GM19035 (cell line): ENCODE results near the gene TMEM108.
A peak's percentile ranks its signal among the peaks of the same experiment; 100 is the strongest.

Experiments
- ATAC-seq: cut with Tn5 transposase; IDR thresholded peaks from one replicate; pipeline ENCODE4 v1.9.1; 2021; ENCODE audit not compliant: unreplicated experiment

The TMEM108 gene

DNA sequence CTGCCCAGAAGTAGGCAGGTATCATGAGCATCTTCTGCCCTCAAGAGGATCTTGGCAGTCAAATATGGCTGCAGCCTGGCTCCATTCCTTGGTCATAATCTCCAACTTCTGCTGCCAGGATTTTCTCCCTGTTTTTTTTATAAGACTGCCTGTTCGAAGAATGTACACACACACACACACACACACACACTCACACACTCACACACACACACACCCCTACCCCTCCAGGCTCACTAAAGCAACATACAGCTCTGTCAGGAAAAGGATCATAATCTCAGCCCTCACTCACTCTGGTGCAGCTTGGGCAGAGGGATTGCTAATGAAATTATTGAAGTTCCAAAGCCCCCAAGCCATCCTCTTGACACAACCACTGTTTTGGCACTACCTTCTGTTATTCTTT, 232.4 kb downstream of the TMEM108 start:
- no peak for ATAC-seq

DNA sequence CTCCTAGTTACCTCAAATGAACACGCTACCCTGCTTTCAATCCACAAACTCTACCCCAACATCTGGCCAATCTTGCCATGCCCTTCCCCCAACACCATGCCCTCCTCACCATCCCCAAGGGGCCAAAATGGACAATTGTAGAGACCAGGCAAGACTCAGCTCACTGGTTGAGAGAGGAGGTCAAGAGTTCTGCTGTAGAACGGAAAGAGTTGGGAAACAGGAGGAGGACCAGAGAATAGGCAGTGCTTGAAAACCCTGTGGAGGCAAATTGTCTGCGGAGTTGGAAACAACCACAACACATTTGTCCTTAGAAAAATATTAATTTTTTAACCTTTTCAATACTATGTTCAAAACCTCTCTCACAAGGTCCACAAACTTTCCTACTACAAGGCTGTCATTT, 232.9 kb downstream of the TMEM108 start:
- no peak for ATAC-seq

DNA sequence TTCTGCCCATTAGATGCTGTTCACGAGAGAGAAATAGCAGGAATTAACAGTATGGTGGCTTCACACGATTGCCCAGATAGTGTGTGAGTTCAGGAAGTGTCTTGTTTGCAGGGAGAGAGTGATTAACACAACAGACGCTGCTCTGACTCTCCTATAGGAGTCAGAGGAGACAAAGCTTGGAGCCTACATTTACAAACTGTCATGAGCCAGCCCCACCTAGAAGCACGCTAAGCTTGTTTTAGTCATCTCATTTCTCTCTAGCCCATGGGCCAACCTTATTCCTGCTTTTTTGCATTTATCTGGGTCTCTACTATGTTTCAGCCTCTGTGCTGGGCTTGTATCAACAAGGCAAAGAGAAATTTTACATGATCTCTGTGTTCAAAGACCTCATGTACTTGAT, 233.3 kb downstream of the TMEM108 start:
- ATAC-seq, result no peak

DNA sequence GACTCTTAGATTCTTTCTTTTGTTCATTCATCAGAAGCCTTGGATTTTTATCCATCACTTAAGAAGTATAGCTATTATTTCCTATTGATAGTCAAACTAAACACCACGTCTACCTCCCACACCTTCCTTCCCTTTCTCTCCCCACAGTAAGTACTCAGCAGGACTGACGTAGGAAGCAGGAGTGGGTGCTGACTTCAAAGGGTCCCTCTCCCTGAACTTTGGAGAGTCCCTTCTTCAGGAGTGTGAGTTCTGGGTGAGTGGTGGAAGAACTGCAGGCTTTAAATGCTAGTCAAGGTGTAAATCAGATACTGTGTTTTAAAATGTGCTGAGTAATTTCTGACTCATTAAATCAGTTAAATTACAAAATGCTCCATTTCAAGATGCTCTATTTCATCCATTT, 235.2 kb downstream of the TMEM108 start:
- ATAC-seq, result no peak

DNA sequence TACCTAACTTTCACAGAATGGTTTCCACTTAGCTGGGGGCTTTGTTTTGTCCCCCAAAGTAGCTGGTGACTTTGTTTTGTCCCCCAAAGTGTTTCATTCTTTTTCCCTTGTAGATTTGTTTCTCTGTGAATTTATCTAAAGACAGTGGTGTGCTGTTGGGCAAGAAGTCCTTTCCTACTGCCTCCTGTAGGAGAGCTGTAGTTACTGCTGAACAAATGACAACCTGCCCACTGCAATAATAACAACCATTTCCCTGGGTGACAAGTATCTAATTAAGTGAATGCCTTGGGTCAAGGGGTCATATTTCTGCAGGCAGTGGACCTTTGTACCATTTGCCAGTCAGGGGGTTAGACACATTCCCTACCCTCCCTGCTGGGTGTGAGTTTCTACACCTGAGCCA, 236.3 kb downstream of the TMEM108 start:
- ATAC-seq, result no peak

DNA sequence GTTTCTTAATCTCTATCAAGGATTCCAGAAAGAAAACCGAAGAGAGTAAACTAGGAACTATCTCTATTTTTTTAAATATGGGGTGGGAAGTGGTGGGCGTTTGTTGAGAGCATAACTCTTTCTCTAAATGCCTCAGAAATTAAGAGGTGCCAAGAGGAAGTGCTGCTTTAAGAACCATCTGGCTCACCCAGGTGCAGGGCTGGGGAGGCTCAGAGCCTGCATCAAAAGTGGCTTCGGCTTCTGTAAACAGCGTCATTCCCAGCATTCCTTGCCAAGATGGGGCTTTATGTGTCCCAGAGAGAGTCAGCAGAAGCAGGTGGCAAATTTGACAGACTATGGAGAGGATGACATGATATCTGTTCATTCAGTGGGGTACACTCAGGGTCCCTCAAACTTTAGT, 238.4 kb downstream of the TMEM108 start:
- no peak for ATAC-seq

DNA sequence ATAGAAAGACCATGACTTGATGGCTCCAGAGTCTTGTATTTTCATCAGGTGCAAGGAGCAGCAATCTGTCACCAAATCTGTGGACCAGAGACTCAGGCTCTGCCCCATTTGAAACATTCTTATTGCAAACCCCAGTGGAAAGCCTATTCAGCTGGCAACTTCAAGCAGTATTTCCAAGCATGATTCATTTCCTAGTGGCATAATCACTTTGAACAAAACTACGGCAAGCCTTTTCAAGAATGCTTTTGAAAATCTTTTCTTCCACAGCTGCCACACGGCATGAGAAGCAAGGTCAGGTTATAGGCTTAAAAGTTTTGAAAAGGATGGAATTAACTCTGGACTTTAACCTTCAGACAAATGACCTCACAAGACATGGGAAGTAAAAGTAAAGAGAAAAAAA, 239.6 kb downstream of the TMEM108 start:
- ATAC-seq, result no peak

DNA sequence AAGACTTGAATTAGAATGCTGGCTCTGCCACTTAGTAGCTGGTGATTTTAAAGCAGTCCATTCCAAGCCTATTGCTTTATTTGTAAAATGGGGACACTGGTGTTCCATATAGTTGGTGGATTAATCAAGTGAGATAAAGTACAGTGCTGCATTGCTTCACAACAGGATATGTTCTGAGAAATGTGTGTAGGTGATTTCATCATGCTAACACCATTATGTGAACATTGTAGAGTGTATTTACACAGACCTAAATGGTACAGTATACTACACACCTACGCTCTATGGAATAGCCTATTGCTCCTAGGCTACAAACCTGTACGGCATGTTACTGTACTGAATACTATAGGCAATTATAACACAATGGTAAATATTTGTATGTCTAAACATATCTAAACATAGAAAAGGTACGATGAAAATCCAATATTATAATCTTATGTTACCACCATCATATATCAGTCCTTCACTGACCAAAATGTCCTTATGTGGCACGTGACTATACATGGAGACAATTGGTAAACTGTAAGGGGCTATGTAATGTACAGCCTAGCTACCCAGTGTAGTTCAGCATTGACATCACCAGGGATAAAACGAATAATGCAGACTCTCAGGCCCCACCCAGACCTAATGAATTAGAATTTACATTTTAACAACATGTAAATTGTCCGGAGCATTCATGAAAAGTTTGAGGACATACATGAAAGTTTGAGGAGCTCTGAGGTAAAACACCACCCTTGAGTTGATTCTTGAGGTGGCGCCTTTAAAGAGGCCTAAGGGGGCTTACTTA, 240.3 kb downstream of the TMEM108 start:
- no peak for ATAC-seq

DNA sequence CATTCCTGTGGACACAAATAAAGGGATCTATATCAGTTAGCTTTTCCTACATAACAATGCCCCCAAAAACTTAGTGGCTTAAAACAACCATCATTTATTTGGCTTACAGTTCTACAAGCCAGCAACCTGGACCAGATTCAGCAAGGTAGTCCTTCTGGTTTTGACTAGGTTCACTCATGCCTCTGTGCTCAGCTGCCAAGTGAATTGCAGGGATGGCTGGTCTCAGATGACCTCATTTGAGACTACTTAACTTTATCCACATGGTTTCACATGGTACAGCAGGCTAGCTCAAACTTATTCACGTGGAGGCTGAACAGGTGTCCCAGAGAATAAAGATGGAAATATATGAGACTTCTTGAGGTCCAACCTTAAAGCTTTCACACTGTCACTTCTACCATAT, 242.4 kb downstream of the TMEM108 start:
- ATAC-seq, result no peak

DNA sequence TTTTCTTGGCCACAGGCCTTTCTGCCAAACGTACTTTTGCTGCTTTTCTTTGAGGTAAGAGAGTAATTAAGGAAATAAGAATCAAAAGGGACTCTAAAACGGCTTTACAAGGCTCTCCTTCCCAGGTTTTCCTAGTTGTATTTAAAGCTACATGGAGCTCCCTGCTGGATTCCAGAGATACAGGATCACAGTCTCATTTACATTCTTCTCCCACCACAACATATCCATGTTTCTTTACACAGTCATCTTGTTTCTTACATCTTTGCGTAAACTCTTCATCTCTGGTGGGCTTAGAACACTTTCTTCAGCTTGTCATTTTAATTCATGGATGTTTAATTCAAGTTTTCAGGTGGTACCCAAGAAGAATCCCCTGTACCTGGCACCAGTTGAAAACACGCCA, 244.0 kb downstream of the TMEM108 start:
- ATAC-seq, result no peak

DNA sequence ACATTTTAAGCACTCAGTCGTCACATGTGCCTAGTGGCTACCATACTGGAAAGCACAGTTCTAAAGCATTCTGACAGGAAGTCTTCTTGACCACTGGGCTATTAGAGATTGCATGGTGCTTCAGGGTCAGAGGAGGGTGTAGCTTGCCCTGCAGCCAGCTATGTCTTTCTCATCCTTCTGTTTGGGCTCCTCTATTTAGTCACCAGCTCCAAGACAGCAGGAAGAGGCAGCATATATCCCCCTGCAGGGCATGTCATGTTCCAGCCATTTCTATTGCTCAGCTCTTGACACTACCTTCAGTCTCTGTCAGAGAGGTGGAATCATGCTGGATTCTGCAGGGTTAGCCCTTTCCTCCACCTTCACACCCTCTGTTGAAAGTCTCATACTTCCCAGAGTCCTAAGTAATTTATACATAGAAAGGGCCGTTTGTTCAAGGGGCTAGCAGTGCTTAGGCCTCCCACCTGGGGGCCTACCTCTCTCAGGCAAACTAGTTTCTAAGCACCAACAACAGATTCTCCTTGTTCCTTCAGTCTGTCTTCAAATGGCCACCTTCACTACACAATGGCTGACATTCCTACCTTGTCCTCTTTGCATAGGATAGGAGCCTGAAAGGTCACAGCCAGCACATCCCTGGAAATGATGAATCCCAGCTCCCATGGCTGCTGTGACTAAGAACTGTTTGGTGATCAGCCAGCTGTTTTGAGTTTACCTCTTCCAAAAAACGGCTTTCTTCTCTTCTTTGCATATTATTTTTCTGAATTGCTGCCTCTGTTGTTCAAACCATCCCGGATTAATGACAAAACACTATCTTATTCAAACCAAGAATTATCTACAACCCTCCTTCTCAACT, 246.0 kb downstream of the TMEM108 start:
- no peak for ATAC-seq

DNA sequence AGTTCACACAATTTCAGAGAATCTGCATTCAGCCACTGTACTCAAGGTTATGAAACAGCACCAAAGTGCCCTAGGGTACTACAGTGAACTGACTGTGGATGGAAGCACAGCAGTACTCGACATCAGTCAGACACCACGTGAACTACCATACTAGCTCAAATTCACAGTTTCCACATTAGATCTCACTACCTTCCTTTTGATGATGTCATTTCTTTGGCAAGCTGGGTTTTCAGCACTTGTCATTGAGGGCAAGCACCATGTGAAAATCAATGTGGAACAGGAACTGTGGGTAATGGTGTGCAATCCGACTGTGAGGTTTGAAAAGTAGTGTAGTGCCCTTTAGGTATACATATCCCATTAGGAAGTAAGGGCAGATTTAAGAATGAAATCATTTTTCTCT, 251.1 kb downstream of the TMEM108 start:
- ATAC-seq, result no peak

DNA sequence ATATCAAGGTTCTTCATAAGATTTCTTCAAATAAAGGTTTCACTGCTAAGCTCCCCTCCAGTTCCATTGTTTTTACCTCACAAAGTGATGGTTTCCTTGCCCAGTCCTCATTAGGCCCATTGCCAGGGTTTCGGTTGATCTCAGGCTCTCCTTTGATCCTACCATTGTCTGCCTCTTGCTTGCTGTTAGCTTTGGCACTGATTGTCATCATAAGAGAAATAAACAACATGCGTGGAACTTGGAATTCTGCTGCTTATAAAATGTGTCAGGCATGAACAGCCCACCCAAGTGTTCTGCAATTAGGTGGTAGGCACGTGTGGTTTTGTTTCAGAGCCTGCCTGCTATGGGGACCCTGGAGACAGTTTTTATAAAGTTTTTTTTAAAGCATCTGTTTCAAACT, 254.1 kb downstream of the TMEM108 start:
- ATAC-seq, result no peak

DNA sequence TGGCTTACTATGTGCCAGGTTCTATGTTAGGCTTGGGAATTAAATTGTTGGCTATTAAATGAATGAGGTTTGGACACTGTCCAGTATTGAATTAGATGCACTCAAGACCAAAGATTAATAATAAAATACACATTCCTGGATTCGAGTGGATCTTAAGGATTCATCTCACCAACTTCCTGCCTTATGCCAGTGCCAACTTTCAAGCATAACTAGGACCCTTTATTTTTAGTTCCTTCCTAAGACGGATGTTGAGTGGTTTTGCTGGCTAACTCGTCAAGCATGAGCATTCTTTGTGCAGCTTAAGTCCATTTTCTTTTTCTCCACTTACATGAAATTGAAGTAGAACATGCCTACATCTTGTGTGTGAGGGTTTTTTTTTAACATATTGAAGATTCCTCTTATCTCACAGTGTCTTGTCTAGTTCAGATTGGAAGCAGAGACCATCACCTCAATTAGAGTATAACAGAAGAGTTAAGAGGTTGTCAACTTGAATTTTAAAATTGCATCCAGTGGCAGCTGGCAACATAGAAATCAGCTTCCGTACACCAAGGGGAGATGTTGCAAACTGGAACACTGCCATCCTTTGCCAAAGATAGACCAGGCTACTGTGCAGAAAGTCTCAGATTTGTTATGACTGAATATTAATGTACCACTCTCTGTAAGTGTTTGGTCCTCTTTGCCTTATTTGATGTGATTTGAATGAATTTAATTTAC, 255.4 kb downstream of the TMEM108 start:
- no peak for ATAC-seq

DNA sequence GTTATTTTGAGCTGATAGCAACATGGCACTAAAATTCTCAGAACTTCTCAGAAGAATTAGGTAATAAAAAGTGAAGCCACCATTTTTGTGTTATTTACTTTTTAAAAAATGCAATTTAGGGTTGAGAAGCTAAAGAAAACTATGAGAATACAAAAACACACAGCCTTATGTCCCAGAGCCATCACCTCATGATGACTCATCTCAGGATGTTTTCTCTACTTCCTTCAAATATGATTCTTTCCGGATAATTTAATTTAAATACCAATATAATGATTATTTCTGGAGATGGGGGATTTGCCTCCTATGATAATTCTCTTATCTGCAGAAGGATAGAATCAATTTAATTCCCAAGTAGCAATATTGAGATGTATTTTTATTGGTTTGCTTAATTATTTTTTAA, 256.1 kb downstream of the TMEM108 start:
- ATAC-seq, result no peak

DNA sequence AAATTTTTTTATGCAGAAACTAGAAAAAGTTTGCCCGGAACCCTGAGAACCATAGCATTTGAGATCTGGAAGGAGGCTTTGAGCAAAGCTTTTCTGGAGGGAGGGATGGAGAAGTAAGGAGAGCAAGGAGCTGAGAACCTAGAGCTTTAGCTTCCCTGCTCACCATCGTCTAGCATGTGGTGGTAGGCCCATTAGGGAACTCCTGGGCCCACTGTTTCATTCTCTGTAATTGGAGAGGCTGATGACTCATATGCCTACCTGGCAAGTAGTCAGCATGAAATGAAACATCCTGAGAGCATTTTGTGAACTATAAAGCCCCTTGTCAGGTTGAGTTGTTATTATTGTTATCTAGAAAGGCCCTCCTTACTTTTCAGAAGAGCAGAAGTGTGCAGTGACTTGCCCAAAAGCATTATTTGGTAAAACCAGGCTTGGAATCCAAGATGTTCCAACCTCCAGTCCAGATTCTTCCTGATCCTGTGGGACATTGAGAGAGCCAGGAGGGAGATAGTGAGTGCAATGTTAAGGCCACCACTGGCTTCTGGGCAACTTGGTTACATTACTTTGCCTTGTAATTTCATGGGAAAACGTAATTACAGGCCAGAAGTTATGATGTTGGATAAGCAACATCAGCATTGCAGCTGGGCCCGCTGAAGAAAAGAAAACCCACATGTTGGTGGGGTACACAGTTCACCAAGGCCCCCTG, 257.2 kb downstream of the TMEM108 start:
- ATAC-seq, result peak; percentile 72

DNA sequence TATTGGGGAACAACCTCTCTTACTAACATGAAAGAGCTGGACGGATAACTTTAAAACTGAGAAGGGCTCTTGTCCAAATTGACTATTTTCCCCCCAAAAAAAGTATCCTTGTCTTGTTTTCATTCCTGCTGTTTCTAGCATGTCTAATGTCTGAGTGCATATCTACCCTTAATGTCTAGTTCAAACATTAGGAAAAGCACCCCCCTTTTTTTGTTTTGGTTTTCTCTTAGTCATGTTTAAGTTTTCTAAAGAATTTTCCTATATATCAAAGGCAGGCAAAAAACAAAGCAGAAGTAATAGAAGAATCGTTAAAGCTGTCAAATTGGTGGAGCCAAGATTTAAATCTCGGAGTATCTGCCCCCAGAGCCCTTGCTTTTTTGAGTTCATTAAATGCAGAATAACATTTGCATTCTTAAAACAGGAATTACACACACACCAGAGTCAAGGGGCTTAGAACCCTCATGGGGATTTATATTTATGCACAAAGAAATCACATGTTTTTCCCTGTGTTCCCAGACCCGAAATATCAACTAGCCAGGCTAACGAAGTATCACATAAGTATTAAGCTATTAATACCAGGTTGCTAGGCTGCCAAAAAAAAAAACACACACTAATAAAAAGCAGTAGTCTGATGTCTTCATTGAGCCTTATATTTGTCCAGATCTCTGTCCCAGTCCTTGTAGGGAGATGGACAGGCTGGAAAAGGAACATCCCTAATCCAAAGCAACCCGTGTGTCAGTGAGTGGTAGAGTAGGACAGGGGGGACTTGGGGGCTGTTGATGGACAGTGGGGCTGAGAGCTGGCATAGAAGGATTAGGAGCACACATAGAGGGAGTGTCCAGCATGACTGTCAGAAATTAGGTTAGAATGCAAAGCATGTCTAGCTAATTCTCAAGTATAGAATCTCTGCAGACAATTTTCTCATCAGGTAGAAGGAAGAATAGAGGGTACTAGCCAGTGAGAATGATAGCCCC, 258.0 kb downstream of the TMEM108 start:
- ATAC-seq, result no peak

DNA sequence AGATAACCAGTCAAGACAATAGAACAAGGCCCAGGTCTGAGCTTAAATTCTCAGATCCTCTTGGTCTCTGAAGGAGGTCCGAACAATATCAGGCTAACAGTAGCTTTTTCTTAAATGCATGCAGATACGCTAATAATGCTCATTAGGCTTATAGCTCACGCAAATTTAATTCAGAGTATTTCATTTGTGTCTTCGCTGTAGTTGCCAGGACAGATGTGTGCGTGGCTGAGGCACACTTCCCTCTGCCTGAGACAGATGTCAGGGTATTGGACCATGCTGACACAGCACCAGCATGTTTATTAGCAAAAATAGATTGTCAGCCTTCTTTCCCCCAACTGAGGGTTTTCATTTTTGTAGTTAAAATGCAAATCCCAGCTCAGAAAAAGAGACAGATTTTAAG, 258.8 kb downstream of the TMEM108 start:
- no peak for ATAC-seq

DNA sequence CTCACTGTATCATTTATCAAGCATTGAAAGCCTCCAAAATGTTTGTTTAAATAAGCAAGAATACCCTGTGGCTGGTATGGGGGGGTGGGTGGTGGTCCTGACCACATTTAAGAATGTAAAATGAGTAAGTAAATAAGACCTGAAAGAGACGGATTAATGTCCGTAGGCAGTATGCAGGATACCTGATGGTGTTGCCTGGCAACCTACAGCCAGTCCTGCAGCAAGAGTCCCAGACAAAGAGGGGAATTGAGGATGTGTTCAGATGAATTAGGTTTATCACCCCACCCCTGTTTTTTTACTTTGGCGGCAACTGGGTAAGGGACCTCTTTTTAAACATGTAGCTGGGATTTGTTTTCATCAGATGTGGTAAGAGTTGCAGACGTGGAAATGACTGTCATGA, 261.9 kb downstream of the TMEM108 start:
- no peak for ATAC-seq

DNA sequence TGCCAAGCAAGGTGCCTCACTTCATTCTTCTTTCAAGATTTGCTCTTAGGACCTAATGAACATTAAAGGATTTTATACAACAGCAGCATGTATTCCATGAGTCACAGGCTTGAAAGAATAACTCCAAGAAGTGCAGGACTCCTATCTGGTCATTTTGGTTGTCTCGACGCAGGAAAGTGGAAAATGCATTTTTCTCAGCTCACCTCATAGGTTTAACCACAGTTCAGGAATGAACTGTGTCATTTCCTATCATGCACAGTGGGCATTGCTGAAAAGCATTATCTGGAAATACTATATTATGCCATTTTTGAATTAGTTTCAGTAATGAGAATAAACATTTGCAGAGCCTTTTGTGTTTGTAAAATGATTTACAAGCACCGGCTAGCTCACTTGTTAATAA, 263.0 kb downstream of the TMEM108 start:
- ATAC-seq, result no peak
